Brain microvascular endothelial cell (primary cell): ENCODE results near the gene SEMA6B.
A peak's percentile ranks its signal among the peaks of the same experiment; 100 is the strongest.

Source experiments
- DNase-seq: peaks from one replicate; pipeline ENCODE4 v3.0.0-alpha.2; 2020
- H3K27ac ChIP-seq: fragments of 250-450 bp; sonication (Bioruptor Pico); 2 replicates; pipeline ENCODE4 v1.5.1; 2020; ENCODE audit warnings: mild to moderate bottlenecking, moderate library complexity
- H3K27me3 ChIP-seq: fragments of 250-450 bp; sonication (Bioruptor Pico); replicated peaks from 2 replicates; pipeline ENCODE4 v1.5.1; 2020; ENCODE audit warnings: mild to moderate bottlenecking
- H3K36me3 ChIP-seq: fragments of 250-450 bp; sonication (Bioruptor Pico); replicated peaks from 2 replicates; pipeline ENCODE4 v1.5.1; 2020; ENCODE audit warnings: mild to moderate bottlenecking
- H3K4me3 ChIP-seq: 2 replicates; pipeline ENCODE4 v1.5.1; 2011; ENCODE audit warnings: low read depth, mild to moderate bottlenecking, control low read depth, low read length, moderate library complexity
- in situ Hi-C: cut with HindIII; loops from 2 replicates; pipeline ENCODE4 v1.10.0; 2017; ENCODE audit warnings: low sequenced_read_pairs, low pct_ligation_motif_present
- TF ChIP-seq, protein P1 (sequence below): IDR thresholded peaks from 2 replicates; pipeline ENCODE4 v1.5.1; 2011; ENCODE audit warnings: low read depth, mild to moderate bottlenecking, moderate library complexity, low read length, control low read depth, inconsistent platforms; ENCODE audit errors: missing control alignments

SEMA6B gene, protein sequence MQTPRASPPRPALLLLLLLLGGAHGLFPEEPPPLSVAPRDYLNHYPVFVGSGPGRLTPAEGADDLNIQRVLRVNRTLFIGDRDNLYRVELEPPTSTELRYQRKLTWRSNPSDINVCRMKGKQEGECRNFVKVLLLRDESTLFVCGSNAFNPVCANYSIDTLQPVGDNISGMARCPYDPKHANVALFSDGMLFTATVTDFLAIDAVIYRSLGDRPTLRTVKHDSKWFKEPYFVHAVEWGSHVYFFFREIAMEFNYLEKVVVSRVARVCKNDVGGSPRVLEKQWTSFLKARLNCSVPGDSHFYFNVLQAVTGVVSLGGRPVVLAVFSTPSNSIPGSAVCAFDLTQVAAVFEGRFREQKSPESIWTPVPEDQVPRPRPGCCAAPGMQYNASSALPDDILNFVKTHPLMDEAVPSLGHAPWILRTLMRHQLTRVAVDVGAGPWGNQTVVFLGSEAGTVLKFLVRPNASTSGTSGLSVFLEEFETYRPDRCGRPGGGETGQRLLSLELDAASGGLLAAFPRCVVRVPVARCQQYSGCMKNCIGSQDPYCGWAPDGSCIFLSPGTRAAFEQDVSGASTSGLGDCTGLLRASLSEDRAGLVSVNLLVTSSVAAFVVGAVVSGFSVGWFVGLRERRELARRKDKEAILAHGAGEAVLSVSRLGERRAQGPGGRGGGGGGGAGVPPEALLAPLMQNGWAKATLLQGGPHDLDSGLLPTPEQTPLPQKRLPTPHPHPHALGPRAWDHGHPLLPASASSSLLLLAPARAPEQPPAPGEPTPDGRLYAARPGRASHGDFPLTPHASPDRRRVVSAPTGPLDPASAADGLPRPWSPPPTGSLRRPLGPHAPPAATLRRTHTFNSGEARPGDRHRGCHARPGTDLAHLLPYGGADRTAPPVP

DNA sequence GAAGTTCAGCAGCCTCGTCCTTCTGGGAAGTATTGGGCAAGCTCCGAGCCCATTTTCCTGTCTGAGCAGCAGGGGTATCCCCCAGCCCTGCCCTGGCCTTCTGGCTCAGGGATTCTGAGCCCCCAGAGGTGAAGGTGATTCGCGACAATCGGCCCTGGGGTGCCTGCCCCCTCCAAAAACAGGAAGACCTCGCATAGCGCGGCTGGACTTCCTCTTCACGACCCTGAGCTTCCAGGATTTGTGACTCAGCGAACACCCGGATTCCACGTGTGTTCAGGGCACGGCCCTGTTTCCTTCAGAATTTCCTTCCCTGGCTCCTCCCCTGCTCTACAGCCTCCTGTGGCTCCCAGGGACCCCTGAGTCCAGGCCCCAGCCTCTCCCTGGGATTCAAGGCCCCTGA is at the start of gene SEMA6B:
SEMA6B (minus strand) TSS at position 116 of the 400 bp plus-strand sequence. CDS start 1,227 bp downstream, outside the sequence.
- no peak within 1 kb of the TSS for H3K4me3 ChIP-seq
- in situ Hi-C loops, result no loop called here
- no peaks in the 10 kb centered on the region for H3K27me3 ChIP-seq
- peak; percentile 9 for DNase-seq
- TF ChIP-seq, protein P1, sequence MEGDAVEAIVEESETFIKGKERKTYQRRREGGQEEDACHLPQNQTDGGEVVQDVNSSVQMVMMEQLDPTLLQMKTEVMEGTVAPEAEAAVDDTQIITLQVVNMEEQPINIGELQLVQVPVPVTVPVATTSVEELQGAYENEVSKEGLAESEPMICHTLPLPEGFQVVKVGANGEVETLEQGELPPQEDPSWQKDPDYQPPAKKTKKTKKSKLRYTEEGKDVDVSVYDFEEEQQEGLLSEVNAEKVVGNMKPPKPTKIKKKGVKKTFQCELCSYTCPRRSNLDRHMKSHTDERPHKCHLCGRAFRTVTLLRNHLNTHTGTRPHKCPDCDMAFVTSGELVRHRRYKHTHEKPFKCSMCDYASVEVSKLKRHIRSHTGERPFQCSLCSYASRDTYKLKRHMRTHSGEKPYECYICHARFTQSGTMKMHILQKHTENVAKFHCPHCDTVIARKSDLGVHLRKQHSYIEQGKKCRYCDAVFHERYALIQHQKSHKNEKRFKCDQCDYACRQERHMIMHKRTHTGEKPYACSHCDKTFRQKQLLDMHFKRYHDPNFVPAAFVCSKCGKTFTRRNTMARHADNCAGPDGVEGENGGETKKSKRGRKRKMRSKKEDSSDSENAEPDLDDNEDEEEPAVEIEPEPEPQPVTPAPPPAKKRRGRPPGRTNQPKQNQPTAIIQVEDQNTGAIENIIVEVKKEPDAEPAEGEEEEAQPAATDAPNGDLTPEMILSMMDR, result no peak
- no peaks in the 10 kb centered on the region for H3K36me3 ChIP-seq
- no peak within 1 kb of the TSS for H3K27ac ChIP-seq

DNA sequence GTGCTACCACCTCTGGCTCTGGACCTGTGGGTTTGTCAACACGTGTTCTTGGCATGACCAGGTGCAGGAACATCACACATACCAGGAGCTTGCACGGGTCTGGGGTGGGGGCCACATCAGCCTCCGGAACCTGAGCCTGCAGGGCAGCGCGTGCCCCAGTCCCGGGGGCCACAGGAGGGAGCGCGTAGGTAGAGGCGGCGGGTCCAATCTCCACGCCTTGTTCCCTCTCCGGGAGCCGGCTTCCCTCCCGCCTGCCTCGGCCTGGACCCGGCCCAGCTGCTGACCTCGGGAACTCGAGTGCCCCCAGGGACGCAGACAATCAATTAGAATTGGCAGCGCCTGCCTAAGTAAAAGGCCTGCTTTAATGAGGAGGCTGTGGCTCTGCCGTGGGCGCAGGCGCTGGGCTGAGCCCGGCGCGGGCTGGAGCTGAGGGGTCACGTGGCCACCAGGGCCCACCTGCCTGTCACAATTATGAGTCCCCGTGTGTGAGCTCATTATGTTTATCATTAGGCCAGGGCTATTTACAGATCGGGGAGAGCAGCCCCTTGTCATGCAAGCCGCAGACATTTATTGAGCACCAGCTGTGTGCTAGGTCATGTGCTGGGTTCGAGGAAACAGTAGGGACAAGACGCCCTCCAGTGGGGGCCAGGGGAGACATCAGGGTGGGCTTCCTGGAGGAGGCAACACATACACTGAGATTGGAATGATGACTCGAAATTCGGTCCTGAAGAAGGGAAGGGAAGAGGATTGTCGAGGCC is 47.6 kb upstream of the SEMA6B start:
- H3K27me3 ChIP-seq, result peaks cover 14% of the 10 kb centered on the region
- no peak overlapping the region for H3K27ac ChIP-seq
- no peaks in the 10 kb centered on the region for H3K36me3 ChIP-seq
- DNase-seq, result no peak
- TF ChIP-seq, protein P1, result no peak
- in situ Hi-C loops, result no loop called here
- no peak overlapping the region for H3K4me3 ChIP-seq

DNA sequence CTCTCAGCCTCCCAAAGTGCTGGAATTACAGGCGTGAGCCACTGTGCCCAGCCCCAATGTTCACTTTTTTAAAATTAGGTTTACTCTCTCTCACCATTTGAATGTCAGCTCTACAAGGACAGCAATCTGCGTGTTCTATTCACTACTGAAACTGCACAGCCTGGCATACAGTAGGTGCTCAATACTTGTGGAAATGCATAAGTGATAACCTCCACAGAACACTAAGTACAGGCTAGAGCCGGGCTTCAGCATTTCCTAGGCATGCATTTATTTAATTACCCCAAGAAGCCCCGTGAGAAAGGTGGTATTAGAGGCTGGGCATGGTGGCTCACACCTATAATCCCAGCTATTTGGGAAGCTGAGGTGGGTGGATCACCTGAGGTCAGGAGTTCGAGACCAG is 46.7 kb upstream of the SEMA6B start:
- no peak for DNase-seq
- no peaks in the 10 kb centered on the region for H3K36me3 ChIP-seq
- H3K27ac ChIP-seq, result no peak overlapping the region
- no peak overlapping the region for H3K4me3 ChIP-seq
- peaks cover 14% of the 10 kb centered on the region for H3K27me3 ChIP-seq
- in situ Hi-C loops, result no loop called here
- TF ChIP-seq, protein P1, result no peak

DNA sequence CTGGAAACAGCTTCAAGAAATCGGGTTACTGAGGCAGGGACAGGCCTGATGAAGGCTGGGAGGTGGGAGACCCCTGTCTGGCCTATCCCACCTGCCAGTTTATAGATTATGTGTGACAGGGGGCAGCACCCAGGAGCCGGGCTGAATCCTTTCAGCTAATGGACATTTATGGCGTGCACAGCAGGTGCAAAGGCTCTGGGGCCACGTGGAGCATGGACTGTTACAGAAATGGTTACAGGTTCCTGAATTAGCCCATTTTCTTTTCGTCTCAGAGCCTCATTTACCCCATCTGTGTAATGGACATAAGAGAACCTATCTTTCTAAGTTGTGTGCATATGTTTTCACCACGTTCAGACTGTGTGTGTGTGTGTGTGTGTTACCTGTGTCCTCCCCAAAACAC is 45.4 kb upstream of the SEMA6B start:
- Histone ChIP-seq H3K4me3 (no peak overlapping the region), H3K27me3 (peaks cover 9% of the 10 kb centered on the region), H3K27ac (no peak overlapping the region), H3K36me3 (no peaks in the 10 kb centered on the region)
- no peak for DNase-seq
- in situ Hi-C loops, result no loop called here
- TF ChIP-seq, protein P1, result no peak

DNA sequence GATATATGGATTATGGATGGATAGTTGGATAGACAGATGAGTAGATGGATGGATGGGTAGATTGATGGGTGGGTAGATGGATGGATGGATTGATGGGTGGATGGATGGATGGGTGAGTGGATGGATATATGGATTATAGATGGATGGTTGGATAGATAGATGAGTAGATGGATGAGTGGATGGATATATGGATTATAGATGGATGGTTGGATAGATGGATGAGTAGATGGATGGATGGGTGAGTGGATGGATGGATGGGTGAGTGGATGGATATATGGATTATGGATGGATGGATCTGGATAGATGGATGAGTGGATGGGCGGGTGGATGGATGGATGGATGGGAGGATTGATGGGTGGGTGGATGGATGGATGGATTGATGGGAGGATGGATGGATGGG is 43.4 kb upstream of the SEMA6B start:
- no peak for DNase-seq
- Histone ChIP-seq H3K27me3 (peaks cover 7% of the 10 kb centered on the region), H3K4me3 (no peak overlapping the region), H3K36me3 (no peaks in the 10 kb centered on the region), H3K27ac (no peak overlapping the region)
- in situ Hi-C loops, result no loop called here
- TF ChIP-seq, protein P1, result no peak
